HG03103 (cell line): ENCODE measurements around the gene TNS1.

Source experiments
- ATAC-seq: cut with Tn5 transposase; IDR thresholded peaks from one replicate; pipeline ENCODE4 v1.9.1; 2021; ENCODE audit warnings: low read depth; ENCODE audit not compliant: unreplicated experiment

TNS1 gene

GRCh38 chr2:217964275-217965161 is 38.3 kb downstream of the TNS1 start:
- ATAC-seq: no peak

GRCh38 chr2:217960351-217960750 is 42.4 kb downstream of the TNS1 start:
- no peak for ATAC-seq

- ATAC-seq: no peak
These were observed 43.1 kb downstream of the TNS1 start for GRCh38 chr2:217959723-217960122.

- no peak for ATAC-seq
These were observed 43.9 kb downstream of the TNS1 start for GRCh38 chr2:217958884-217959225.

- no peak for ATAC-seq
These were observed 44.5 kb downstream of the TNS1 start for GRCh38 chr2:217958206-217958883.

GRCh38 chr2:217956586-217957457 is 46.0 kb downstream of the TNS1 start:
- ATAC-seq: no peak

- ATAC-seq: no peak
These were observed 46.8 kb downstream of the TNS1 start for GRCh38 chr2:217955881-217956493.

GRCh38 chr2:217954971-217955740 is 47.6 kb downstream of the TNS1 start:
- ATAC-seq: no peak

- ATAC-seq: no peak
These were observed 48.3 kb downstream of the TNS1 start for GRCh38 chr2:217954469-217954868.

- ATAC-seq: no peak
These were observed 48.7 kb downstream of the TNS1 start for GRCh38 chr2:217954051-217954450.

- ATAC-seq: no peak
These were observed 49.3 kb downstream of the TNS1 start for GRCh38 chr2:217953531-217953932.

GRCh38 chr2:217953011-217953481 is 49.7 kb downstream of the TNS1 start:
- no peak for ATAC-seq

GRCh38 chr2:217952409-217952808 is 50.4 kb downstream of the TNS1 start:
- no peak for ATAC-seq

- ATAC-seq: no peak
These were observed 51.1 kb downstream of the TNS1 start for GRCh38 chr2:217951521-217952247.

- no peak for ATAC-seq
These were observed 51.7 kb downstream of the TNS1 start for GRCh38 chr2:217951091-217951490.

GRCh38 chr2:217950401-217950871 is 52.4 kb downstream of the TNS1 start:
- no peak for ATAC-seq

- ATAC-seq: no peak
These were observed 53.3 kb downstream of the TNS1 start for GRCh38 chr2:217949447-217949846.

- no peak for ATAC-seq
These were observed 53.9 kb downstream of the TNS1 start for GRCh38 chr2:217948897-217949296.

GRCh38 chr2:217948351-217948791 is 54.4 kb downstream of the TNS1 start:
- ATAC-seq: no peak
